ENCODE measurements around the gene PSAP.

- no peak for TF ChIP-seq ZNF416 (CRISPR knock-in tag; IDR thresholded peaks at IDR 0.05)
- TF ChIP-seq FOXJ3 (CRISPR knock-in tag; IDR thresholded peaks at IDR 0.05; ENCODE audit: borderline replicate concordance) = no peak
- TF ChIP-seq CREB1 (CRISPR knock-in tag; IDR thresholded peaks at IDR 0.05) = no peak
- TF ChIP-seq GTF2I (CRISPR knock-in tag; conservative IDR thresholded peaks at IDR 0.05) = no peak
- no peak for TF ChIP-seq NFE2L1 (CRISPR knock-in tag; IDR thresholded peaks at IDR 0.05)
- no peak for TF ChIP-seq CTCF (IDR thresholded peaks at IDR 0.05)
Observed at GRCh38 chr10:71820966-71821365, 30.1 kb downstream of the PSAP start.
